ENCODE results near the gene PYGO1.
"Not testable (repeated sequence)": the region's sequence is repeated elsewhere in the genome, so short reads cannot be mapped to it uniquely, and the experiment has no call there.

PYGO1 gene

DNA sequence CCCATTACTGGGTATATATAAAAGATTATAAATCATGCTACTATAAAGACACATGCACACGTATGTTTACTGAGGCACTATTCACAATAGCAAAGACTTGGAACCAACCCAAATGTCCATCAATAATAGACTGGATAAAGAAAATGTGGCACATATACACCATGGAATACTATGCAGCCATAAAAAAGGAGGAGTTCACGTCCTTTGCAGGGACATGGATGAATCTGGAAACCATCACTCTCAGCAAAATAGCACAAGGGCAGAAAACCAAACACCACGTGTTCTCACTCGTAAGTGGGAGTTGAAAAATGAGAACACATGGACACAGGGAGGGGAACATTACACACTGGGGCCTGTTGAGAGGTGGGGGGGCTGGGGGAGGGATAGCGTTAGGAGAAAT lies 82.7 kb downstream of the PYGO1 start:
- not testable (repeated sequence) for DNase-seq

DNA sequence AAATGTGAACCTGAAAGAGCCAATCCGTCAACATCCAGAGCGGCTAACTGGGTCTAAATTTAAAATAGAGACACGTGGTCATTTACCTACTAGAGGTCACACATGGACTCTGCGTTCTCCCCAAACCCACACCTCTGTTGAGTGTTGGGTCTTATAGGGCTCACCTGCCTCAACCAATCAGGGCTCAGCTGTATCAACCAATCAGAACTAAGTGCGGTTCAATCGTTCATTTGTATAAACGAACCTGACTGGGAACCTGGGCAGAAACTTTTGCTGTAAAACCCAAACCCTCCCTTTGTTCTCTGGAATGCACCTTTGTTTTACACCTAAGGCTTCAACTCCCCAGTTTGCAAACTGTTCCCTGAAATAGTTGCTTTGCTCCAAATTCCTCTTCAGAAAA lies 89.0 kb downstream of the PYGO1 start:
- DNase-seq = no peak

DNA sequence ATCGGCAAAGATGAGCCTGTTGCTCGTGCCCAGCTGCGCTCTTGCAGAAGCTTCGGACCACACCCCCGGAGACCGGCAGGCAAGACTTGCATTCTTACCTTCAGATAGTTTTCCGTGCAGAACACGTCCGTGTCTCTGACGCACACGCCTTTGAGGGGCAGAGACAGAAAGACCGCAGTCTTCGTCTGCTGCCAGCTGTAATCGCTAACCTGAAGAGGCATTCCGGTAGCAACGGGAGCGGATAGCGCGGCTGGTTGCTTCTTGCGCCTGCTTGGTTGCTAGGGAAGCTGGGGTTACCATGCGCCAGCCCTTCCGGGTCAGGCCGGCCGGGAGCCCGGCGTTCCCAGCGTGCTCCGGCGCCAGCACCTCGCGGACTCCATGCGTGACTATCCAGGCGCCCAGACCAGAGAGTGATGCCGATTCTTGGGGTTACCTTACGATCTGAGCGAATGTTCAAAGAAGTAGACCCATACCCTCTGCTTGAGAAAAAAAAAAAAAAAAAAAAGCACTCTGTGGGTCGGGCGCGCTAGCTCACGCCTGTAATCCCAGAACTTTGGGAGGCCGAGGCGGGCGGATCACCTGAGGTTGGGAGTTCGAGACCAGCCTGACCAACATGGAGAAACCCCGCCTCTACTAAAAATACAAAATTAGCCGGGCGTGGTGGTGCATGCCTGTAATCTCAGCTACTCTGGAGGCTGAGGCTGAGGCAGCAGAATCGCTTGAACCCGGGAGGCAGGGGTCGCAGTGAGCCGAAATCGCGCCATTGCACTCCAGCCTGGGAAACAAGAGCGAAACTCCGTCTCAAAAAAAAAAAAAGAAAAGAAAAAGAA lies 89.8 kb downstream of the PYGO1 start:
- peak; percentile 72 to 81 for DNase-seq

DNA sequence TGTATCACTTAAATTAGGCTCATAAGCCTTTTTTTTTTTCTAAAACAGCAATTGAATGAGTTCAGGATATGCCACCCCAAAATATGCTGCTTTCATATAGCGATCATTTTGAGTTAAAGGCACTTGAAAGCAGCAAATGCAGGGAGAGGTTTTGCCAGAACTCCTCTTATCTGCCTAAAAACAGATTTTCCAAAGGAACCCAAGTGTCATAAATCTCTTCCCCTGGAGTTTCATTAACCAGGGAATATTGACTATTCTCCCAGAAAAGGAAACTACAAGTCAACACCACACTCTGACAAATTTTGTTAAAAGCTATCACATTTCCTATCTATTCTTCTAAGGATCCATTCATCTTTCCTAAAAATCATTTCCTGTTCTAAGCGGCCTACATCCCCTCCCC lies 91.4 kb downstream of the PYGO1 start:
- DNase-seq = no peak

DNA sequence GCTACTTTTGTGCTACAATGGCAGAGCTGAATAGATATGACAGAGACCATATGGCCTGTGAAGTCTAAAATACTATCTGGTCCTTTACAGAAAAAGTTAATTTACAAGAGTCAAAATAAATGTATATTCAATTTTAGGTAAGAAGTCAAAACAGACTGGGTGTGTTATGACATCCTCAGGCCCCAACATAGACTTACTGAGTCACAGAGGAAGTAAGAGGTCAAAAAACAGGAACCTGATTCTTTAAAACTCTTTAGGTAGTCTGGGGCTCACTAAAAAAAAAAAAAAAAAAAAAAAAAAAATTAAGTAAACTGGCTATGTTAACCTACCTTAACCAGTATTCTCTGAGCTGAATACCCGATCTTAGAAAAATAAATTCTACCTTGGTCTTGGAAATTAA lies 93.2 kb downstream of the PYGO1 start:
- DNase-seq = no peak

DNA sequence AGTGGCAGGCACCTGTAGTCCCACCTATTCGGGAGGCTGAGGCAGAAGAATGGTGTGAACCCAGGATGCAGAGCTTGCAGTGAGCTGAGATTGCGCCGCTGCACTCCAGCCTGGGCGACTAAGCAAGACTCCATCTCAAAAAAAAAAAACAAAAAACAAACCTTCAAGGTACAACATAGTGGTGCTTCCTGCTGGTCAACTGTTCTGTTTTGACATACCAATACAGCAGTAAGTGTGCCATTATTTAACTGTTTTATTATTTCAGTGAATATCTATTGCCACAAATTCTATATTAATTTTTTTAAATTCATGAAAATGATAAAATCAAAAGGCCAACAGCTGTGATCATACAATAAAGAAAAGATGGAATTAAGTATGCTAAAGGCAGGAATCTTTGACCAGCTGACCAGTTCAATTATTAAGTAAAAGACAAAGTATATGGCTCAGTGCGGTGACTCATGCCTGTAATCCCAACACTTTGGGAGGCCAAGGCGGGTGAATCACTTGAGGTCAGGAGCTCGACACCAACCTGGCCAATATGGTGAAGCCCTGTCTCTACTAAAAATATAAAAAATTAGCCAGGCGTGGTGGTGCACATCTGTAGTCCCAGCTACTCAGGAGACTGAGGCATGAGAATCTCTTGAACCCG lies 99.1 kb downstream of the PYGO1 start:
- not testable (repeated sequence) for DNase-seq

Measured in stimulated activated CD4-positive, alpha-beta T cell treated with anti-CD3 and anti-CD28 coated beads, Interleukin-2, amount 100 ng/mL, for 24 hours (primary cell).